Stimulated activated CD8-positive, alpha-beta memory T cell treated with anti-CD3 and anti-CD28 coated beads, Interleukin-12 subunit alpha, Interleukin-12 subunit beta, amount 100 ng/mL, for 4 hours (primary cell): ENCODE data around the gene USP7.
"Not testable (repeated sequence)": the region's sequence is repeated elsewhere in the genome, so short reads cannot be mapped to it uniquely, and the experiment has no call there.

Source experiments
- DNase-seq: peaks from one replicate; pipeline ENCODE4 v3.0.0-alpha.2; 2020; ENCODE audit warnings: low read depth

Gene USP7

DNA sequence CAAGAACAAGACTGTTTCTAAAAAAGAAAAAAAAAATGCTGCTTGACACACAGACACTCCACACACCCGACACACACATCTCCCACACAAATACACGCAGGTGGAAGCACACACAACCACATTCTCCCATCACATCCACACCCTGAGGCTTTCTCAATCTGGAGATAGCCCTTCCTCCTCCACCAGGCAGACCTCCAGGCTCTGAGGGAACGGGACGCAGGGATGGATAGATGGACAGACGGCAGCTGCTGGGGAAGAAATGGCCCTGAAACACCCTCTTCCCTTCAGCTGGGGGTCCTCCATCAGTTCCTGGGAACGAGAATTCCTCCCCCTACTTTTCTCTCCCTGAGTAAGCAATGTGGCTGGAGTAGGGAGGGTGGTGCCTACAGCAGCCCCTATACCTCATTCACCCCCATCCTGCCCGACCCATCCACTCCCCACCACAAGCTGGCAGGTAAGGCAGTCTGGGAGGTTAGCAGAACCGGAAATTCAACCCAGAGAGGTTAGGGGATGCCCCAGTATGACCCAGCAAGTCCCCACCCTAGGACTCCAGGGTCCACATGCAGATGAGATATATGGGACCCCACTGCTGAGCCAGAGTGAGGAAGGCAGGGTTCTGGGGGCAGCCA is 85.7 kb downstream of the USP7 start:
- no peak for DNase-seq

- DNase-seq, result not testable (repeated sequence)
These were observed 88.4 kb downstream of the USP7 start for GRCh38 chr16:8875317-8875716.

DNA sequence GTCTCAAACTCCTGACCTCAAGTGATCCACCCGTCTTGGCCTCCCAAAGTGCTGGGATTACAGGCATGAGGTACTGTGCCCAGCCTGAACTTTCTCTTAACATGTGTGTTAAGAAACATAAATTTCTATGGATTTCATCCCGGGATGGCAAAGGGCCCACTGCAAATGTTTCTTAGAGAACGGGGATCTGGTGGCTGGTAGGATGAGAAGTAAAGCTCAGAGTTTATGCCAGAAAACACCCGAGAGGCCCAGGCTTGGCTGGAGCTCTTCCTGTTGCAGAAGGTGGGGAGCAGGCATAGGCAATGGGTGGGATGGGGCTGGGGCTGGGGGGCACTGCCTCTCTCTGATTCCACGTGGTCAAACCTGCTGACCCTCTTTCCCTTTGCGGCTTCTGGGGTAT is 89.3 kb downstream of the USP7 start:
- no peak for DNase-seq

GRCh38 chr16:8873866-8874195 is 89.9 kb downstream of the USP7 start:
- not testable (repeated sequence) for DNase-seq

- no peak for DNase-seq
These were observed 90.5 kb downstream of the USP7 start for GRCh38 chr16:8872967-8873865.

DNA sequence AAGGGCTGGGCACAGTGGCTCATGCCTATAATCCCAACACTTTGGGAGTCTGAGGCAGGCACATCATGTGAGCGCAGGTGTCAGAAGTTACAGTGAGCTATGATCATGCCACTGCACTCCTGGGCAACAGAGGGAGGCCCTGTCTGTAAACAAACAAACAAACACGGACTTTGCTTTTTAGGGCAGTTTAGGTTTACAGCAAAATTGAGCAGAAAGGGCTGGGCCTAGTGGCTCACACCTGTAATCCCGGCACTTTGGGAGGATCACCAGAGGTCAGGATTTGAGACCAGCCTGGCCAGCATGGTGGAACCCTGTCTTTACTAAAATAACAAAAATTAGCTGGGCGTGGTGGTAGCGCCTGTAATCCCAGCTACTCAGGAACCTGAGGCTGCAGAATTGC is 91.6 kb downstream of the USP7 start:
- no peak for DNase-seq

- not testable (repeated sequence) for DNase-seq
These were observed 93.8 kb downstream of the USP7 start for GRCh38 chr16:8869988-8870241.

DNA sequence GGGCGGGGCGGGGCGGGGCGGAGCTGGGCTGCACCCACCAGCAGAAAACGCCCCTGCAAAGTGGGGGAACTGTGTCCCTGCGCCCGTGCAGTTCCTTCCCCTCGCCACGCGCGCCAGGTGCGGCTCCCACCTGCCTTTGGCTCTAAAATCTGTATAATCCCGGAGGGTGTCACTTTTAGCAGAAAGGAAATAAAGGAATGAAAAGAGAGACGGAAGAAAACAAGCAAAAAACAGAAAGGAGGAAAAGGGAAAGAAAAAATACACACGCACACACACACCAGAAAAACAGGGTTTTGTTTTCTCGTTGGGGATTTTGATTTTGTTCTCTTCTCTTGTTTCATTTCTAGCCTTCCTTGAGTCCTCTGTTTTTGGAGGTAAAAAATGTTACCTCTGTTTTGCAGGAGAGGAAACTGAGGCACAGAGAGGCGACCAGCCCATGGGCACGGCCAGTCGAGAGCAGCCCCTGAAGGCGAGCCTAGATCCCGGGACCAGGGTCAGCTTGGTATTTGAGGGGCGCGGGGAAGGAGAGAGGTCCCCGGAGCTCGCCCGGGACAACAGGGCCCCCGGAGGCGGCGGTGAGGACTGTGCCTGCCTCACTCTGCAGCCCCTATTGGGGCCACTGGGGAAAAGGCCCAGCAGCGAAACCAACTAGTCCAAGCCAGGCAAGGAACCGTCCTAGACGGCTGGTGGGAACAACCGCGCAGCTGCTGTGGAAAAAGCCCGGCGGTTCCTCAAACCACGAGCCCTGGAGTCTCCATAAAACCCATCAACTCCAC is 94.3 kb downstream of the USP7 start:
- DNase-seq, result no peak

- DNase-seq, result peak; percentile 77
These were observed 95.1 kb downstream of the USP7 start, which contains the start of gene CARHSP1 for GRCh38 chr16:8868416-8869211. TSS of gene CARHSP1 (minus strand) at chr16:8869006. CDS start at chr16:8859328, 9,678 bp downstream.

DNA sequence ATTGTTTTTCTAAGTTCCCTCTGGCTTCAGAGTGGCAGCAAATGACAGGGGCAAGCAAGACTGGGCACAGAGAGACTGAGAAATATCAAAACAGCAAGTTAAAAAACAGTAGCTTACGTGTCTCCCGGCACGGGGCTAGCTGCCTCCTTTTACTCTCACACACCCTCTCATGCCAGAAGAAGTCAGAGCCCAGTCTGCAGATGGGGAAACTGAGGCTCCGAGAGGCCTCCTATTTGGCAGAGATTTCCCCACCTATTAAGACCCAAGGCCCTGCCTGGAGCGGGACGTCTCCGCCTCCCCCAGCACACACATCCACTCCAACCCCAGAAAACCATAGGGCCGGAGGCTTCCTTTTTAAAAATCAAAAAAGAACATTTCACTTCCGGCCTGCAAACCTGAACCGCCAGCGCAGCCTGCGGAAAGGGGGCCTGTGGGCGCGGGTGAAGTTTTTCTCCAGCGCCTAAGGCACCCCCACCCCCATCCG is 95.7 kb downstream of the USP7 start:
- DNase-seq, result no peak

GRCh38 chr16:8867216-8867931 is 96.3 kb downstream of the USP7 start:
- no peak for DNase-seq

DNA sequence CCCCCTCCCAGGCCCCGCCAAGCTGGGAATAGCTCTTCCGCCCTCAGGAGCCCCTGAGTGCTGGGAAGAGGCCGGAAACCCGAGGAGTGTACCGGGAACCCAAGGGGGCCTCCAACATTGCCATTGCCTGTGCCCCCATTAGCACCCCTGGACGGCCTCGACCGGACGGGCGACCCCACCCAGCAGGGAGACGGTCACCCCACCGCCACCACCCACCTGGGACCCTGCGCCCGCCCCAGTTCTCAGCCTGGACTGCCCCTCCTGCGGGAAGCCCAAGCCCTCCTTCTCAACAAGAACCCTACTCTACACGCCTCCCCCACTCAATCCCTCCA is 96.9 kb downstream of the USP7 start:
- DNase-seq, result no peak

- DNase-seq, result no peak
These were observed 97.4 kb downstream of the USP7 start for GRCh38 chr16:8866118-8866883.

- DNase-seq, result no peak
These were observed 98.4 kb downstream of the USP7 start for GRCh38 chr16:8865145-8865882.

DNA sequence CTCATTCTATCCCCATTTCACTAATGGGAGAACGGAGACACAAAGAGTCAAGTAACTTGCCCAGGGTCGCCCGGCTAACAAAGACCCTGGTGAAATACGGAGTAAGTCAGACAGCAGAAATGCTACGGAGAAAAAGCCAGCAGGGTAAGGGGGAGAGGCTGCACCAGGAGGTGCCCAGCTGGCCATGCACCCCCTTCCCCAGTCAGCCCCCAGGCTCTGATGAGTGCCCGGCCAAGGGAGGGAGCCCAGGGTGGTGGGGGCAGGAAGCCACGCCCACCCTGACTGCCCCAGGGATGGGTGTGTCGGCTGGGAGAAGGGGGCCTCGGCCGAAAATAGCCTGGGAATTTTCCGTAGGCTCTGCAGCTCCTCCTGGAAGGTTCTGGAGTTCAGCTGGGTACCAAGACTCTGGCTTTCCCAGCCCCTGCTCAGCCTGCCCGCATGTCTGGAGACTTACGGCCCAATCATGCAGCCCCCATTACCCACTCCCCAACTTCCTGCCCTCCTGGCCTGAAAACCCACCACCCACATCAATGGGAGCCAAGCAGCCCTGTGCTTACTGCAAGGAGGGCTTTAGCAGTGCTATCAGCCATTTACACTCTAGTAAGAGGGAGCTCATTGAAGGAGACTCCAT is 99.1 kb downstream of the USP7 start:
- DNase-seq, result no peak

DNA sequence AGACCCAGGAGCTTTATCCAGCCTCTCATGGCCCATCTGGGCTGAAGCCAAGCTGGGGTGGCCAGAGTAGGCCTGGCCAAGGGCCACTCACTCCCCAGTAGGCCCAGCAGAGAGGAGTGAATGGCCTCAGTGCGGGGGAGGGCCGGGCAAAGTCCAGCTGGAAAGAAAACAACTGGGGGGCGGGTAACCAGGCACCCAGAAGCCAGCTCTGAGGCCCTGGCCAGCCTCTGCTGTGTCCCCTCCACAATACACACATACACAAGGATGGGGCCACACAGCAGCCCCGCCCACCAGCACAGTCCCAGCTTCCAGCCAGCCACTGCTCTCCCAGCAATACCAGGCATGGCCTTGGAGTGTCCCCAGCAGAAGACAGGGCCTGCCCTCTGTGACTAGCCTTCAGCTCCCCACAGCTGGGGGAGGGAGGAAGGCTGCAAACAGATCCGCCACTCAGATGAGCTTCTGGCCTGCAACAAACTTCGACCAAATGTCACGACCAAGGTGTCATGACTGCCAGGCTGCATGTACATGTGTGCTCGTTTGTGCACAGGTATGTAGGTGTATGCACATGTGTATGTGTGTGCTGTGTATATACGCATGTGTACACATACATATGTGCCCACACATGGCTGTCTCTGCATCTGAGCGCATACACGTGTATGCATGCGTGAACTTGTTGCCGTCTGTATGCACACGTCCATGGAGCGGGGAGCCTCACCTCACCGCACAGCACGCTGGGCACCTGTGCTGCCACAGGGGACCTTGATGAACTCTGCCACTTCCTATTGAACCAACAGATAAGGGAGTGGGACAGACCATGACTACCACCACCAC is 99.9 kb downstream of the USP7 start:
- no peak for DNase-seq

GRCh38 chr16:8862309-8863130 is 101.2 kb downstream of the USP7 start:
- DNase-seq, result no peak
